AG04449 (cell line): ENCODE results near the gene TUBA4A.

ENCODE experiments used
- CTCF ChIA-PET: fragments of 350-600 bp; formaldehyde crosslinking; extraction: SDS; loops from one replicate; lab custom pipeline; 2021; ENCODE audit warnings: antibody characterized with exemption; lab: Yijun Ruan, JAX
- POLR2A ChIA-PET: fragments of 400-600, 350-600 bp; formaldehyde crosslinking; extraction: SDS; loops from one replicate; lab custom pipeline; 2020; ENCODE audit warnings: antibody characterized with exemption, inconsistent platforms; lab: Yijun Ruan, JAX
- DNase-seq: peaks from one replicate; pipeline ENCODE4 v3.0.0-alpha.2; 2010; ENCODE audit warnings: low read depth, low spot score
- H3K4me3 ChIP-seq: 2 replicates; pipeline ENCODE4 v1.5.1; 2011; ENCODE audit warnings: low read depth, mild to moderate bottlenecking, control low read depth, low read length
- TF ChIP-seq, protein P1 (sequence below): IDR thresholded peaks from one replicate; pipeline ENCODE4 v1.5.1; 2011; ENCODE audit warnings: mild to moderate bottlenecking, moderate library complexity, low read length, control low read depth, inconsistent platforms; ENCODE audit not compliant: insufficient read depth; ENCODE audit errors: missing control alignments

Gene TUBA4A

GRCh38 chr2:219273937-219274336 lies 20.2 kb upstream of the TUBA4A start:
- POLR2A ChIA-PET = interaction anchor here (0.7 to 1.3 kb wide), 5 partner anchors 21 to 203 kb away, joined by 3 to 5 read pairs (median 4); partner anchors contain the start of genes GLB1L, STK16, TUBA4B and ZFAND2B
- TF ChIP-seq, protein P1, sequence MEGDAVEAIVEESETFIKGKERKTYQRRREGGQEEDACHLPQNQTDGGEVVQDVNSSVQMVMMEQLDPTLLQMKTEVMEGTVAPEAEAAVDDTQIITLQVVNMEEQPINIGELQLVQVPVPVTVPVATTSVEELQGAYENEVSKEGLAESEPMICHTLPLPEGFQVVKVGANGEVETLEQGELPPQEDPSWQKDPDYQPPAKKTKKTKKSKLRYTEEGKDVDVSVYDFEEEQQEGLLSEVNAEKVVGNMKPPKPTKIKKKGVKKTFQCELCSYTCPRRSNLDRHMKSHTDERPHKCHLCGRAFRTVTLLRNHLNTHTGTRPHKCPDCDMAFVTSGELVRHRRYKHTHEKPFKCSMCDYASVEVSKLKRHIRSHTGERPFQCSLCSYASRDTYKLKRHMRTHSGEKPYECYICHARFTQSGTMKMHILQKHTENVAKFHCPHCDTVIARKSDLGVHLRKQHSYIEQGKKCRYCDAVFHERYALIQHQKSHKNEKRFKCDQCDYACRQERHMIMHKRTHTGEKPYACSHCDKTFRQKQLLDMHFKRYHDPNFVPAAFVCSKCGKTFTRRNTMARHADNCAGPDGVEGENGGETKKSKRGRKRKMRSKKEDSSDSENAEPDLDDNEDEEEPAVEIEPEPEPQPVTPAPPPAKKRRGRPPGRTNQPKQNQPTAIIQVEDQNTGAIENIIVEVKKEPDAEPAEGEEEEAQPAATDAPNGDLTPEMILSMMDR = no peak
- DNase-seq = no peak
- H3K4me3 ChIP-seq = no peak overlapping the region
- CTCF ChIA-PET = interaction anchor here (1.1 to 21.6 kb wide), 11 partner anchors 8 to 129 kb away, joined by 3 to 691 read pairs (median 5); partner anchors contain the start of genes TUBA4A and TUBA4B

DNA sequence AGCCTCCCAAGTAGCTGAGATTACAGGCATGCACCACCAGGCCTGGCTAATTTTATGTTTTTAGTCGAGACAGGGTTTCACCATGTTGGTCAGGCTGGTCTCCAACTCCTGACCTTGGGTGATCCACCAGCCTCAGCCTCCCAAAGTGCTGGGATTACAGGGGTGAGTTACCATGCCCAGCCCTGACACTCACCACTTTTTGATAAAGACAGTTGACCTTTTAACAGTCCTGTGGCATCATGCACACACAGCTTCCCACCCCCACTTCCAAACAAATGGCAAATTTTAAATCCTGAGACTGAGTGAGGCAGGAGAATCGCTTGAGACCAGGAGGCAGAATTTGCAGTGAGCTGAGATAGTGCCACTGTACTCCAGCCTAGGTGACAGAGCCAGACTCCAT lies 19.3 kb upstream of the TUBA4A start:
- ChIA-PET CTCF (interaction anchor here (2.2 to 21.6 kb wide), 3 partner anchors 11 to 23 kb away, joined by 9 to 691 read pairs (median 67); partner anchors contain the start of gene TUBA4B), POLR2A (no interaction called here)
- TF ChIP-seq, protein P1 = no peak
- H3K4me3 ChIP-seq = no peak overlapping the region
- DNase-seq = no peak

DNA sequence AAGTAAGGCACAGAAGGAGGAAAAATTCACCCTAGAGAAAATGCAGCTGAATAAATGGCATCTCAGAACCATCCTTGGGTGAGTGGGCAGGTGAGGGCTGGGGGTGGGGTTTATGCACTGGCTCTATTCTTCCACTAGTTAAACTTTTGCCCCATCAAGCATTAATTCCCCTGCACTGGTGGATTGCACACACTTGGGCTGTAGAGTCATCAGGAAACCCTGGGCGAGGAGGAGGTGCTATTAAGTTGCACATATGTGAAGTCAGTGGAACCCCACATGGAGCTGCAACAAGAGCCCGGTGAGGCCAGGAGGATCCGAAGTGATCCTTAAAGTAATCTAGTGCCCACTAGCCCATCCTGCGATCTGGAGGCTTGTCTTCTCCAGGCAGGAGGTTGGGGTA lies 18.6 kb upstream of the TUBA4A start:
- POLR2A ChIA-PET = no interaction called here
- TF ChIP-seq, protein P1 = no peak
- DNase-seq = no peak
- CTCF ChIA-PET = interaction anchor here (21.6 kb wide), 1 partner anchor 22 kb away, joined by 691 read pairs; no protein-coding TSS in a partner anchor
- H3K4me3 ChIP-seq = no peak overlapping the region

DNA sequence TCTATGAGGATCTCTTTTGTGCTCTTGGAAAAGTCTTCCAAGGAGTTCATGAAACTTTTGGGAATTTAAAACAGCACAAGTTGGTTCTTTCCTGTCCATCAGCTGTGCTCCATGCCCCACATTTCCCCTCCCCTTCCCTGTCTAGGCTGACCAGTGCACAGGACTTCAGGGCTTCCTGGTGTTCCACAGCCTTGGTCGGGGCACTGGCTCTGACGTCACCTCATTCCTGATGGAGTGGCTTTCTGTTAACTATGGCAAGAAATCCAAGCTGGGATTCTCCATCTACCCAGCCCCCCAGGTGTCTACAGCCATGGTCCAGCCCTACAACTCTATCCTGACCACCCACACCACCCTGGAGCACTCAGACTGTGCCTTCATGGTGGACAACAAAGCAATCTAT lies 17.3 kb upstream of the TUBA4A start:
- DNase-seq = no peak
- no peak overlapping the region for H3K4me3 ChIP-seq
- TF ChIP-seq, protein P1 = no peak
- ChIA-PET CTCF (interaction anchor here (0.8 to 21.6 kb wide), 3 partner anchors 9 to 23 kb away, joined by 4 to 691 read pairs (median 7); no protein-coding TSS in a partner anchor), POLR2A (no interaction called here)

DNA sequence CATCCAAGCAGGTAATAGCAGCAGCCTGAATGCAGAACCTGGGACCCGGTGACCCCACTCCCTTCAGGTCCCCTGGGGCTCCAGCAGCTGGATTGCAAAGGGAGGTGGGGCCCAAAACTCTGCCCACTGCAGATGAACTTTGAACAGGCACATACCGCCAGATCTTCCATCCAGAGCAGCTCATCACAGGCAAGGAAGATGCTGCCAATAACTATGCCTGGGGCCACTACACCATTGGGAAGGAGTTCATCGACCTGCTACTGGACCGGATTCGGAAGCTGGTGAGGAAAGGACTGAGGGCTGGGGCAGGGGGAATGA lies 16.3 kb upstream of the TUBA4A start:
- CTCF ChIA-PET = interaction anchor here (1.4 to 21.6 kb wide), 4 partner anchors 8 to 94 kb away, joined by 5 to 691 read pairs (median 15); partner anchors contain the start of gene DNAJB2
- no peak overlapping the region for H3K4me3 ChIP-seq
- no peak for DNase-seq
- TF ChIP-seq, protein P1 = no peak
- POLR2A ChIA-PET = interaction anchor here (0.6 kb wide), 1 partner anchor 10 kb away, joined by 3 read pairs; no protein-coding TSS in a partner anchor

- no peak for DNase-seq
- ChIA-PET CTCF (interaction anchor here (1.4 to 21.6 kb wide), 3 partner anchors 8 to 94 kb away, joined by 5 to 691 read pairs (median 23); partner anchors contain the start of gene DNAJB2), POLR2A (interaction anchor here (0.6 kb wide), 1 partner anchor 11 kb away, joined by 3 read pairs; no protein-coding TSS in a partner anchor)
- TF ChIP-seq, protein P1 = no peak
- no peak overlapping the region for H3K4me3 ChIP-seq
Observed at GRCh38 chr2:219269362-219270054, 15.8 kb upstream of the TUBA4A start.
